Liver (tissue), 9 donors: ENCODE data around the gene DCTN3. TPM values are rescaled to one million over a fixed set of nuclear protein-coding genes. Genes with fewer than 3 reads are reported as not detected.

Experiments used
- DNase-seq: peaks from one replicate; pipeline ENCODE4 v3.0.0-alpha.2; 2017; ENCODE audit warnings: low spot score
- H3K27ac ChIP-seq, 2 donors: one replicate each; pipeline ENCODE4 v1.7.0; 2013; ENCODE audit warnings: inconsistent platforms in 2 of 2, low read length in 2 of 2, control low read depth in 1 of 2, low read depth in 1 of 2, mild to moderate bottlenecking in 1 of 2
- H3K27me3 ChIP-seq, 4 donors: one replicate each; pipeline versions ENCODE4 v1.6.1 to v1.7.0; 2013; ENCODE audit warnings: low read length in 3 of 4, inconsistent platforms in 1 of 4, mild to moderate bottlenecking in 1 of 4, moderate library complexity in 1 of 4; ENCODE audit not compliant: control insufficient read depth in 4 of 4, insufficient read depth in 4 of 4
- H3K36me3 ChIP-seq, 4 donors: one replicate each; pipeline versions ENCODE4 v1.6.1 to v1.7.0; 2013; ENCODE audit warnings: low read length in 3 of 4, mild to moderate bottlenecking in 3 of 4, low read depth in 1 of 4, moderate library complexity in 1 of 4; ENCODE audit not compliant: control insufficient read depth in 4 of 4, insufficient read depth in 3 of 4
- H3K4me1 ChIP-seq, 4 donors: one replicate each; pipeline versions ENCODE4 v1.6.1 to v1.7.0; 2013; ENCODE audit warnings: low read length in 3 of 4, mild to moderate bottlenecking in 3 of 4, moderate library complexity in 1 of 4; ENCODE audit not compliant: control insufficient read depth in 4 of 4, insufficient read depth in 4 of 4
- H3K4me3 ChIP-seq, 3 donors: one replicate each; pipeline versions ENCODE4 v1.6.1 to v1.7.0; 2013; ENCODE audit warnings: low read length in 3 of 3, control low read depth in 1 of 3, low read depth in 1 of 3, mild to moderate bottlenecking in 1 of 3
- H3K9ac ChIP-seq, 2 donors: one replicate each; pipeline ENCODE4 v1.7.0; 2013; ENCODE audit warnings: low read length in 2 of 2, mild to moderate bottlenecking in 2 of 2, moderate library complexity in 2 of 2, control low read depth in 1 of 2, low read depth in 1 of 2
- H3K9me3 ChIP-seq, 4 donors: one replicate each; pipeline versions ENCODE4 v1.6.1 to v1.7.0; 2013; ENCODE audit warnings: low read length in 3 of 4; ENCODE audit not compliant: control insufficient read depth in 4 of 4
- EGR1 ChIP-seq, 2 donors: IDR thresholded peaks; 2 replicates each; pipeline ENCODE4 v1.6.1; 2016 to 2018; ENCODE audit warnings: antibody characterized with exemption in 2 of 2, low read depth in 2 of 2
- FOXA1 ChIP-seq: IDR thresholded peaks from 2 replicates; pipeline ENCODE4 v1.6.1; 2016; ENCODE audit warnings: antibody characterized with exemption
- FOXA2 ChIP-seq: IDR thresholded peaks from 2 replicates; pipeline ENCODE4 v1.6.1; 2016; ENCODE audit warnings: antibody characterized with exemption
- GABPA ChIP-seq, 2 donors: IDR thresholded peaks in 1 of 2; conservative IDR thresholded peaks in 1 of 2; 2 replicates each; pipeline ENCODE4 v1.6.1; 2016; ENCODE audit warnings: antibody characterized with exemption in 2 of 2, mild to moderate bottlenecking in 1 of 2, moderate library complexity in 1 of 2
- HNF4A ChIP-seq, 2 donors: conservative IDR thresholded peaks; 2 replicates each; pipeline ENCODE4 v1.6.1; 2016; ENCODE audit warnings: antibody characterized with exemption in 2 of 2, mild to moderate bottlenecking in 2 of 2
- HNF4G ChIP-seq: IDR thresholded peaks from 2 replicates; pipeline ENCODE4 v1.6.1; 2016; ENCODE audit warnings: antibody characterized with exemption
- JUND ChIP-seq, 2 donors: IDR thresholded peaks; 2 replicates each; pipeline ENCODE4 v1.6.1; 2016; ENCODE audit warnings: antibody characterized with exemption in 2 of 2
- NR2F2 ChIP-seq: IDR thresholded peaks from 2 replicates; pipeline ENCODE4 v1.6.1; 2016; ENCODE audit warnings: antibody characterized with exemption
- RAD21 ChIP-seq, 2 donors: IDR thresholded peaks; 2 replicates each; pipeline ENCODE4 v1.6.1; 2016; ENCODE audit warnings: antibody characterized with exemption in 2 of 2, mild to moderate bottlenecking in 2 of 2
- RXRA ChIP-seq, 2 donors: IDR thresholded peaks; 2 replicates each; pipeline ENCODE4 v1.6.1; 2017 to 2018; ENCODE audit warnings: antibody characterized with exemption in 2 of 2, mild to moderate bottlenecking in 1 of 2
- SP1 ChIP-seq: IDR thresholded peaks from 2 replicates; pipeline ENCODE4 v1.6.1; 2018; ENCODE audit warnings: antibody characterized with exemption, mild to moderate bottlenecking
- TAF1 ChIP-seq: conservative IDR thresholded peaks from 2 replicates; pipeline ENCODE4 v1.6.1; 2016; ENCODE audit warnings: antibody characterized with exemption, mild to moderate bottlenecking
- YY1 ChIP-seq: IDR thresholded peaks from 2 replicates; pipeline ENCODE4 v1.6.1; 2016; ENCODE audit warnings: antibody characterized with exemption, mild to moderate bottlenecking
- ZBTB33 ChIP-seq: IDR thresholded peaks from 2 replicates; pipeline ENCODE4 v1.6.1; 2016; ENCODE audit warnings: antibody characterized with exemption
- WGBS: extraction: QIAGEN DNeasy Blood & Tissue Kit; methylation state at CpG from one replicate; pipeline ENCODE4 v1.1.7; 2013; 5-methylcytosine and 5-hydroxymethylcytosine counted together
- polyA plus RNA-seq, 2 donors: library from polyadenylated mRNA; stranded (reverse) in 1 of 2; unstranded in 1 of 2; fragments of 200-250 nt in 1 of 2; fragments of >200 nt in 1 of 2; fragmentation: Nextera tagmentation in 1 of 2; extraction: Ambion mirVana in 1 of 2; gene quantifications; one replicate each; pipeline versions ENCODE4 v1.2.1 to v1.2.3, GENCODE V29; 2013 to 2015
- total RNA-seq, 2 donors: library from RNA; depleted of rRNA; stranded (reverse); fragments of >200 nt; gene quantifications; one replicate each; pipeline ENCODE4 v1.2.3, GENCODE V29; 2014
- TF ChIP-seq, protein P1 (sequence below): fragments of 150-350 bp; IDR thresholded peaks from 2 replicates; pipeline ENCODE4 v1.5.1; 2017; ENCODE audit warnings: improper control_type of control experiment, low read depth, low read length; ENCODE audit not compliant: missing input control
- TF ChIP-seq, protein P2 (sequence below): IDR thresholded peaks from 2 replicates; pipeline ENCODE4 v1.6.1; 2016; ENCODE audit warnings: antibody characterized with exemption
- TF ChIP-seq, protein P3 (sequence below): IDR thresholded peaks from 2 replicates; pipeline ENCODE4 v1.6.1; 2016; ENCODE audit warnings: antibody characterized with exemption, mild to moderate bottlenecking
- TF ChIP-seq, protein P4 (sequence below): IDR thresholded peaks from 2 replicates; pipeline ENCODE4 v1.6.1; 2016; ENCODE audit warnings: antibody characterized with exemption
- donor health status: healthy.
- donor health status: healthy.
- donor health status: healthy.
- donor health status: healthy.
- donor health status: healthy.

DCTN3 gene
- total and polyA plus RNA-seq, 4 donors: 24.9 to 51.9 (median 46.7) TPM

GRCh38 chr9:34579104-34579807 is 41.0 kb downstream of the DCTN3 start (continued):
- TF ChIP-seq HNF4G: no peak

GRCh38 chr9:34578241-34579103 is 41.8 kb downstream of the DCTN3 start:
- no peak for TF ChIP-seq ZBTB33
- no peak for TF ChIP-seq HNF4A (conservative IDR thresholded peaks at IDR 0.05)
- no peak for TF ChIP-seq RXRA (IDR thresholded peaks at IDR 0.05)
- no peak for TF ChIP-seq SP1
- TF ChIP-seq JUND (IDR thresholded peaks at IDR 0.05): no peak
- TF ChIP-seq, protein P1, sequence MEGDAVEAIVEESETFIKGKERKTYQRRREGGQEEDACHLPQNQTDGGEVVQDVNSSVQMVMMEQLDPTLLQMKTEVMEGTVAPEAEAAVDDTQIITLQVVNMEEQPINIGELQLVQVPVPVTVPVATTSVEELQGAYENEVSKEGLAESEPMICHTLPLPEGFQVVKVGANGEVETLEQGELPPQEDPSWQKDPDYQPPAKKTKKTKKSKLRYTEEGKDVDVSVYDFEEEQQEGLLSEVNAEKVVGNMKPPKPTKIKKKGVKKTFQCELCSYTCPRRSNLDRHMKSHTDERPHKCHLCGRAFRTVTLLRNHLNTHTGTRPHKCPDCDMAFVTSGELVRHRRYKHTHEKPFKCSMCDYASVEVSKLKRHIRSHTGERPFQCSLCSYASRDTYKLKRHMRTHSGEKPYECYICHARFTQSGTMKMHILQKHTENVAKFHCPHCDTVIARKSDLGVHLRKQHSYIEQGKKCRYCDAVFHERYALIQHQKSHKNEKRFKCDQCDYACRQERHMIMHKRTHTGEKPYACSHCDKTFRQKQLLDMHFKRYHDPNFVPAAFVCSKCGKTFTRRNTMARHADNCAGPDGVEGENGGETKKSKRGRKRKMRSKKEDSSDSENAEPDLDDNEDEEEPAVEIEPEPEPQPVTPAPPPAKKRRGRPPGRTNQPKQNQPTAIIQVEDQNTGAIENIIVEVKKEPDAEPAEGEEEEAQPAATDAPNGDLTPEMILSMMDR: no peak
- TF ChIP-seq RAD21 (IDR thresholded peaks at IDR 0.05): no peak
- no peak for TF ChIP-seq TAF1
- TF ChIP-seq GABPA (IDR thresholded peaks at IDR 0.05 in 1 of 2, conservative IDR thresholded peaks at IDR 0.05 in 1 of 2): no peak
- TF ChIP-seq, protein P2, sequence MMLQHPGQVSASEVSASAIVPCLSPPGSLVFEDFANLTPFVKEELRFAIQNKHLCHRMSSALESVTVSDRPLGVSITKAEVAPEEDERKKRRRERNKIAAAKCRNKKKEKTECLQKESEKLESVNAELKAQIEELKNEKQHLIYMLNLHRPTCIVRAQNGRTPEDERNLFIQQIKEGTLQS: no peak
- TF ChIP-seq, protein P3, sequence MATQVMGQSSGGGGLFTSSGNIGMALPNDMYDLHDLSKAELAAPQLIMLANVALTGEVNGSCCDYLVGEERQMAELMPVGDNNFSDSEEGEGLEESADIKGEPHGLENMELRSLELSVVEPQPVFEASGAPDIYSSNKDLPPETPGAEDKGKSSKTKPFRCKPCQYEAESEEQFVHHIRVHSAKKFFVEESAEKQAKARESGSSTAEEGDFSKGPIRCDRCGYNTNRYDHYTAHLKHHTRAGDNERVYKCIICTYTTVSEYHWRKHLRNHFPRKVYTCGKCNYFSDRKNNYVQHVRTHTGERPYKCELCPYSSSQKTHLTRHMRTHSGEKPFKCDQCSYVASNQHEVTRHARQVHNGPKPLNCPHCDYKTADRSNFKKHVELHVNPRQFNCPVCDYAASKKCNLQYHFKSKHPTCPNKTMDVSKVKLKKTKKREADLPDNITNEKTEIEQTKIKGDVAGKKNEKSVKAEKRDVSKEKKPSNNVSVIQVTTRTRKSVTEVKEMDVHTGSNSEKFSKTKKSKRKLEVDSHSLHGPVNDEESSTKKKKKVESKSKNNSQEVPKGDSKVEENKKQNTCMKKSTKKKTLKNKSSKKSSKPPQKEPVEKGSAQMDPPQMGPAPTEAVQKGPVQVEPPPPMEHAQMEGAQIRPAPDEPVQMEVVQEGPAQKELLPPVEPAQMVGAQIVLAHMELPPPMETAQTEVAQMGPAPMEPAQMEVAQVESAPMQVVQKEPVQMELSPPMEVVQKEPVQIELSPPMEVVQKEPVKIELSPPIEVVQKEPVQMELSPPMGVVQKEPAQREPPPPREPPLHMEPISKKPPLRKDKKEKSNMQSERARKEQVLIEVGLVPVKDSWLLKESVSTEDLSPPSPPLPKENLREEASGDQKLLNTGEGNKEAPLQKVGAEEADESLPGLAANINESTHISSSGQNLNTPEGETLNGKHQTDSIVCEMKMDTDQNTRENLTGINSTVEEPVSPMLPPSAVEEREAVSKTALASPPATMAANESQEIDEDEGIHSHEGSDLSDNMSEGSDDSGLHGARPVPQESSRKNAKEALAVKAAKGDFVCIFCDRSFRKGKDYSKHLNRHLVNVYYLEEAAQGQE: no peak
- no peak for TF ChIP-seq HNF4G
- no peak for TF ChIP-seq FOXA1
- no peak for TF ChIP-seq YY1
- TF ChIP-seq, protein P4, sequence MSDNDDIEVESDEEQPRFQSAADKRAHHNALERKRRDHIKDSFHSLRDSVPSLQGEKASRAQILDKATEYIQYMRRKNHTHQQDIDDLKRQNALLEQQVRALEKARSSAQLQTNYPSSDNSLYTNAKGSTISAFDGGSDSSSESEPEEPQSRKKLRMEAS: no peak
- TF ChIP-seq EGR1 (IDR thresholded peaks at IDR 0.05; ENCODE audit: low read depth in 2 of 2): no peak
- no peak for TF ChIP-seq FOXA2
- TF ChIP-seq NR2F2: no peak
- Histone ChIP-seq H3K36me3 (no peaks in the 10 kb centered on the region), H3K9me3 (no peaks in the 10 kb centered on the region), H3K9ac (no peak overlapping the region), H3K27ac (no peak overlapping the region), H3K27me3 (no peaks in the 10 kb centered on the region), H3K4me1 (peaks cover 0 to 22% (median 11%) of the 10 kb centered on the region in 4 donors), H3K4me3 (no peak overlapping the region)
- DNase-seq: no peak
- 43% methylated on average over 28 of the region's 28 CpGs for WGBS
